Sigmoid colon (tissue), 4 donors: ENCODE measurements around the gene ABCD3.

Source experiments
- EP300 ChIP-seq, 4 donors: sonication (generic); formaldehyde crosslinking; IDR thresholded peaks; one replicate each; pipeline ENCODE4 v1.6.1; 2017; ENCODE audit warnings: antibody characterized with exemption in 4 of 4
- POLR2A ChIP-seq, 2 donors: fragments of 450-650 bp; IDR thresholded peaks; one replicate each; pipeline ENCODE4 v1.6.1; 2016; ENCODE audit warnings: antibody characterized with exemption in 2 of 2, mild to moderate bottlenecking in 2 of 2, moderate library complexity in 2 of 2
- POLR2AphosphoS5 ChIP-seq, 4 donors: sonication (generic); formaldehyde crosslinking; IDR thresholded peaks; one replicate each; pipeline ENCODE4 v1.6.1; 2017; ENCODE audit warnings: antibody characterized with exemption in 4 of 4
- TF ChIP-seq, protein P1 (sequence below), 4 experiments: fragments of 450-650 bp in 3 of 4; fragments of 200-600 bp in 1 of 4; IDR thresholded peaks; one replicate each; pipeline ENCODE4 v1.5.1; 2016 to 2019; ENCODE audit warnings: antibody characterized with exemption in 4 of 4, mild to moderate bottlenecking in 3 of 4, moderate library complexity in 2 of 4

DNA sequence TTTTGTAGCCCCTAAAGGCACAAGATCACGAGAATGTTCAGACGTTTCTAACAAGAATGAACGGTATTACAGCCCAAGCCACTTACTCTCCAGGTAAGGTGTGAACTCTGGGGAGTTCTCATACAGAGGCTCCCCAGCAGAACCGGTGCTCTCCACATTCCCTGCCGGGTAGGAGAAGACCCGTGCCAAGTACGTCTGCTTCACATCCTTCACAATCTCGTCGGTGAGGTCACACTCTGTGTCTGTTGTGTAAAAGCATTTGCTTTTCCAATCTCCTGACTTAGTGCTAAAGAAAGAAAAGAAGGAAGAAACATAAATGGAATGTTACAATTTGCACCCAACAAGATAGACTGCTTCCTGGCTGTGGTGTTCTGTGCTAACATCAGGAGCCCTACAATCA is 117.7 kb downstream of the ABCD3 start:
- TF ChIP-seq, protein P1, sequence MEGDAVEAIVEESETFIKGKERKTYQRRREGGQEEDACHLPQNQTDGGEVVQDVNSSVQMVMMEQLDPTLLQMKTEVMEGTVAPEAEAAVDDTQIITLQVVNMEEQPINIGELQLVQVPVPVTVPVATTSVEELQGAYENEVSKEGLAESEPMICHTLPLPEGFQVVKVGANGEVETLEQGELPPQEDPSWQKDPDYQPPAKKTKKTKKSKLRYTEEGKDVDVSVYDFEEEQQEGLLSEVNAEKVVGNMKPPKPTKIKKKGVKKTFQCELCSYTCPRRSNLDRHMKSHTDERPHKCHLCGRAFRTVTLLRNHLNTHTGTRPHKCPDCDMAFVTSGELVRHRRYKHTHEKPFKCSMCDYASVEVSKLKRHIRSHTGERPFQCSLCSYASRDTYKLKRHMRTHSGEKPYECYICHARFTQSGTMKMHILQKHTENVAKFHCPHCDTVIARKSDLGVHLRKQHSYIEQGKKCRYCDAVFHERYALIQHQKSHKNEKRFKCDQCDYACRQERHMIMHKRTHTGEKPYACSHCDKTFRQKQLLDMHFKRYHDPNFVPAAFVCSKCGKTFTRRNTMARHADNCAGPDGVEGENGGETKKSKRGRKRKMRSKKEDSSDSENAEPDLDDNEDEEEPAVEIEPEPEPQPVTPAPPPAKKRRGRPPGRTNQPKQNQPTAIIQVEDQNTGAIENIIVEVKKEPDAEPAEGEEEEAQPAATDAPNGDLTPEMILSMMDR (IDR thresholded peaks at IDR 0.05): no peak
- no peak for TF ChIP-seq POLR2A (IDR thresholded peaks at IDR 0.05)
- TF ChIP-seq POLR2AphosphoS5 (IDR thresholded peaks at IDR 0.05): no peak
- TF ChIP-seq EP300 (IDR thresholded peaks at IDR 0.05): no peak
